HepG2 (cell line): ENCODE data around the gene FAAP20. TPM values are rescaled to one million over a fixed set of nuclear protein-coding genes. Genes with fewer than 3 reads are reported as not detected.
A peak's percentile ranks its signal among the peaks of the same experiment; 100 is the strongest.

Experiments
- AHR ChIP-seq: IDR thresholded peaks from 2 replicates; pipeline ENCODE4 v1.6.1; 2018; ENCODE audit warnings: missing genetic modification reagents, missing compliant biosample characterization
- GABPB1 ChIP-seq: IDR thresholded peaks from 2 replicates; pipeline ENCODE4 v1.6.1; 2016; ENCODE audit warnings: mild to moderate bottlenecking, missing genetic modification reagents, moderate library complexity, missing compliant biosample characterization
- KAT7 ChIP-seq: IDR thresholded peaks from 2 replicates; pipeline ENCODE4 v1.6.1; 2018; ENCODE audit warnings: borderline replicate concordance, missing compliant biosample characterization
- KLF13 ChIP-seq: sonication (generic); formaldehyde crosslinking; IDR thresholded peaks from 2 replicates; pipeline ENCODE4 v1.4.0; 2020; ENCODE audit warnings: mild to moderate bottlenecking, missing genetic modification reagents
- KLF15 ChIP-seq: sonication (generic); formaldehyde crosslinking; IDR thresholded peaks from 2 replicates; pipeline ENCODE4 v1.8.1; 2023; ENCODE audit warnings: borderline replicate concordance, mild to moderate bottlenecking, inconsistent platforms, missing genetic modification reagents, mixed read lengths
- MEF2D ChIP-seq: sonication (generic); formaldehyde crosslinking; IDR thresholded peaks from 2 replicates; pipeline ENCODE4 v1.5.1; 2020; ENCODE audit warnings: mild to moderate bottlenecking, missing genetic modification reagents
- NR2F2 ChIP-seq: IDR thresholded peaks from 2 replicates; pipeline ENCODE4 v1.6.1; 2012; ENCODE audit warnings: low read depth, inconsistent platforms, borderline replicate concordance
- STAG1 ChIP-seq: sonication (generic); formaldehyde crosslinking; IDR thresholded peaks from 2 replicates; pipeline ENCODE4 v1.4.0; 2020; ENCODE audit warnings: missing genetic modification reagents
- TRIM24 ChIP-seq: sonication (generic); formaldehyde crosslinking; IDR thresholded peaks from 2 replicates; pipeline ENCODE4 v1.8.0; 2022; ENCODE audit warnings: mild to moderate bottlenecking, missing genetic modification reagents
- ZNF225 ChIP-seq: sonication (generic); formaldehyde crosslinking; IDR thresholded peaks from 2 replicates; pipeline ENCODE4 v1.4.0; 2020; ENCODE audit warnings: mild to moderate bottlenecking, missing genetic modification reagents
- ZNF282 ChIP-seq: fragments of 450-650 bp; IDR thresholded peaks from 2 replicates; pipeline ENCODE4 v1.6.1; 2018; ENCODE audit not compliant: partially characterized antibody
- ZNF430 ChIP-seq: sonication (generic); formaldehyde crosslinking; IDR thresholded peaks from 2 replicates; pipeline ENCODE4 v1.9.0; 2021; ENCODE audit warnings: mild to moderate bottlenecking, missing genetic modification reagents
- ZNF605 ChIP-seq: sonication (generic); formaldehyde crosslinking; IDR thresholded peaks from 2 replicates; pipeline ENCODE4 v1.8.0; 2022; ENCODE audit warnings: mild to moderate bottlenecking, missing genetic modification reagents
- ZNF672 ChIP-seq: sonication (generic); formaldehyde crosslinking; IDR thresholded peaks from 2 replicates; pipeline ENCODE4 v1.8.1; 2022; ENCODE audit warnings: missing genetic modification reagents
- ZNF746 ChIP-seq: sonication (generic); formaldehyde crosslinking; IDR thresholded peaks from 2 replicates; pipeline ENCODE4 v1.8.0; 2022; ENCODE audit warnings: mild to moderate bottlenecking, missing genetic modification reagents
- ZNF816 ChIP-seq: sonication (generic); formaldehyde crosslinking; IDR thresholded peaks from 2 replicates; pipeline ENCODE4 v1.8.0; 2022; ENCODE audit warnings: missing genetic modification reagents, mild to moderate bottlenecking, borderline replicate concordance
- polyA plus RNA-seq, 8 experiments: library from polyadenylated mRNA; depleted of rRNA in 3 of 8; stranded (reverse) in 7 of 8; unstranded in 1 of 8; fragments of >200 nt; fragmentation: Illumina TruSeq in 4 of 8; extraction: Trizol in 4 of 8; gene quantifications; 2 replicates each; pipeline versions ENCODE4 v1.2.1 to v1.2.3, GENCODE V29; 2011 to 2016; ENCODE audit warnings: low read depth in 4 of 8, missing spikeins in 1 of 8, mixed read lengths in 1 of 8; ENCODE audit not compliant: insufficient read depth in 1 of 8
- total RNA-seq, 5 experiments: library from RNA; depleted of rRNA; stranded (reverse); fragments of >200 nt; fragmentation: Illumina TruSeq; extraction: Trizol; gene quantifications; 2 replicates each; pipeline ENCODE4 v1.2.3, GENCODE V29; 2016; ENCODE audit warnings: low read depth in 1 of 5
- TF ChIP-seq, protein P1 (sequence below): sonication (generic); formaldehyde crosslinking; IDR thresholded peaks from 2 replicates; pipeline ENCODE4 v1.5.0; 2020; ENCODE audit warnings: mild to moderate bottlenecking, missing genetic modification reagents
- TF ChIP-seq, protein P2 (sequence below): sonication (generic); formaldehyde crosslinking; IDR thresholded peaks from 2 replicates; pipeline ENCODE4 v1.4.0; 2020; ENCODE audit warnings: mild to moderate bottlenecking, low read depth, missing genetic modification reagents
- TF ChIP-seq, protein P3 (sequence below): sonication (generic); formaldehyde crosslinking; IDR thresholded peaks from 2 replicates; pipeline ENCODE4 v1.5.0; 2020; ENCODE audit warnings: mild to moderate bottlenecking, missing genetic modification reagents, borderline replicate concordance
- TF ChIP-seq, protein P4 (sequence below): sonication (generic); formaldehyde crosslinking; IDR thresholded peaks from 2 replicates; pipeline ENCODE4 v1.5.0; 2020; ENCODE audit warnings: missing genetic modification reagents
- TF ChIP-seq, protein P5 (sequence below): IDR thresholded peaks from 2 replicates; pipeline ENCODE4 v1.6.1; 2016
- TF ChIP-seq, protein P6 (sequence below): sonication (generic); formaldehyde crosslinking; conservative IDR thresholded peaks from 2 replicates; pipeline ENCODE4 v1.5.0; 2020; ENCODE audit warnings: missing genetic modification reagents

The FAAP20 gene
- total and polyA plus RNA-seq, 2 of the 13 experiments (the other 11 are each of a cell fraction or from before 2014, with no cell fraction given): 9.6 to 10.8 TPM

DNA sequence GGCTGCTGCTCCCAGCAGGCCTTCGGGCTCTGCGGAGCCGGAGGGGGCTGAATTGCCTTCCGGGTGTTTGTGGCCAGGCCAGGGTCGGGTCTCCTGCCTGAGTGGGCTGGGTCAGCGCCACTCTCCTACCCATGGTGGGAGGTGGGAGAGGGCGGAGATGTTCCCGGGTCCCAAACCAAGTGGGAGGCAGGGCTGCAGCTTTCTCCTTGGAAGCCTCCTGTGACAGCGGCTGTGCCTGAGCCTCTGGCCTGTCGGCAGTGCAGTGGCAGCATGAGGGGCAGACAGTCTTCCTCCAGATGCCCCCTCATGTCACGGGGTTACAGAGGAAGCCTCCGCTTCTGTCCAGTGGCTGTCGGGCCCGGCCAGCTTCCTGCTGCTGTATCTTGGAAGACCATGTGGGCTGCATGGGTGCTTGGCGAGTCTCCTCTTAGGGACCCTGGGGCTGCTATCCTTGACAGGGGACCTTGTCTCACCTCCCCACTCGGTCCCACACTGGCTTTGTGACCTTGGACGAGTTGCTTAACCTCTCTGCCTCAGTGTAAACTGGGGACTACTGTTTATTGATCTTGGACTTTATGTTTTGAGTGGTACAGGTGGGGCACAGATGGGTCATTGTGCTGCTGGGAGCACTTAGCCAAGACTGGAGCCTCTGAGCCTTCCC lies 37.8 kb upstream of the FAAP20 start (continued):
- TF ChIP-seq, protein P1, sequence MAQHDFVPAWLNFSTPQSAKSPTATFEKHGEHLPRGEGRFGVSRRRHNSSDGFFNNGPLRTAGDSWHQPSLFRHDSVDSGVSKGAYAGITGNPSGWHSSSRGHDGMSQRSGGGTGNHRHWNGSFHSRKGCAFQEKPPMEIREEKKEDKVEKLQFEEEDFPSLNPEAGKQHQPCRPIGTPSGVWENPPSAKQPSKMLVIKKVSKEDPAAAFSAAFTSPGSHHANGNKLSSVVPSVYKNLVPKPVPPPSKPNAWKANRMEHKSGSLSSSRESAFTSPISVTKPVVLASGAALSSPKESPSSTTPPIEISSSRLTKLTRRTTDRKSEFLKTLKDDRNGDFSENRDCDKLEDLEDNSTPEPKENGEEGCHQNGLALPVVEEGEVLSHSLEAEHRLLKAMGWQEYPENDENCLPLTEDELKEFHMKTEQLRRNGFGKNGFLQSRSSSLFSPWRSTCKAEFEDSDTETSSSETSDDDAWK (CRISPR knock-in tag): no peak
- TF ChIP-seq ZNF225 (CRISPR knock-in tag) (no peak), ZNF746 (CRISPR knock-in tag) (peak; percentile 96), MEF2D (CRISPR knock-in tag) (peak; percentile 21; the same call in 1 of the 2 replicates), KAT7 (CRISPR knock-in tag) (peak; percentile 63; the same call in 1 of the 2 replicates), GABPB1 (peak; percentile 34; the same call in 1 of the 2 replicates), STAG1 (CRISPR knock-in tag) (peak; percentile 23; the same call in 1 of the 2 replicates), ZNF282 (no peak), AHR (no peak), ZNF430 (CRISPR knock-in tag) (peak; percentile 42; the same call in 1 of the 2 replicates), ZNF672 (CRISPR knock-in tag) (no peak), TRIM24 (CRISPR knock-in tag) (no peak), ZNF816 (CRISPR knock-in tag) (no peak), KLF15 (CRISPR knock-in tag) (no peak), KLF13 (CRISPR knock-in tag) (no peak), NR2F2 (peak; percentile 77; the same call in 1 of the 2 replicates), ZNF605 (CRISPR knock-in tag) (0 out of 2 replicates have a peak, but pooled peaks have one; percentile 55)
- TF ChIP-seq, protein P2, sequence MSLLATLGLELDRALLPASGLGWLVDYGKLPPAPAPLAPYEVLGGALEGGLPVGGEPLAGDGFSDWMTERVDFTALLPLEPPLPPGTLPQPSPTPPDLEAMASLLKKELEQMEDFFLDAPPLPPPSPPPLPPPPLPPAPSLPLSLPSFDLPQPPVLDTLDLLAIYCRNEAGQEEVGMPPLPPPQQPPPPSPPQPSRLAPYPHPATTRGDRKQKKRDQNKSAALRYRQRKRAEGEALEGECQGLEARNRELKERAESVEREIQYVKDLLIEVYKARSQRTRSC: no peak
- TF ChIP-seq, protein P3, sequence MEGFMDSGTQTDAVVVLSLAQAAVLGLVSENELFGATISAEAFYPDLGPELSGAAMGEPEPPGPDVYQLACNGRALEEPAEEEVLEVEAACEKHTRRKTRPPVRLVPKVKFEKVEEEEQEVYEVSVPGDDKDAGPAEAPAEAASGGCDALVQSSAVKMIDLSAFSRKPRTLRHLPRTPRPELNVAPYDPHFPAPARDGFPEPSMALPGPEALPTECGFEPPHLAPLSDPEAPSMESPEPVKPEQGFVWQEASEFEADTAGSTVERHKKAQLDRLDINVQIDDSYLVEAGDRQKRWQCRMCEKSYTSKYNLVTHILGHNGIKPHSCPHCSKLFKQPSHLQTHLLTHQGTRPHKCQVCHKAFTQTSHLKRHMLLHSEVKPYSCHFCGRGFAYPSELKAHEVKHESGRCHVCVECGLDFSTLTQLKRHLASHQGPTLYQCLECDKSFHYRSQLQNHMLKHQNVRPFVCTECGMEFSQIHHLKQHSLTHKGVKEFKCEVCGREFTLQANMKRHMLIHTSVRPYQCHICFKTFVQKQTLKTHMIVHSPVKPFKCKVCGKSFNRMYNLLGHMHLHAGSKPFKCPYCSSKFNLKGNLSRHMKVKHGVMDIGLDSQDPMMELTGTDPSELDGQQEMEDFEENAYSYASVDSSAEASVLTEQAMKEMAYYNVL (CRISPR knock-in tag): peak; percentile 21; the same call in 1 of the 2 replicates
- TF ChIP-seq, protein P4, sequence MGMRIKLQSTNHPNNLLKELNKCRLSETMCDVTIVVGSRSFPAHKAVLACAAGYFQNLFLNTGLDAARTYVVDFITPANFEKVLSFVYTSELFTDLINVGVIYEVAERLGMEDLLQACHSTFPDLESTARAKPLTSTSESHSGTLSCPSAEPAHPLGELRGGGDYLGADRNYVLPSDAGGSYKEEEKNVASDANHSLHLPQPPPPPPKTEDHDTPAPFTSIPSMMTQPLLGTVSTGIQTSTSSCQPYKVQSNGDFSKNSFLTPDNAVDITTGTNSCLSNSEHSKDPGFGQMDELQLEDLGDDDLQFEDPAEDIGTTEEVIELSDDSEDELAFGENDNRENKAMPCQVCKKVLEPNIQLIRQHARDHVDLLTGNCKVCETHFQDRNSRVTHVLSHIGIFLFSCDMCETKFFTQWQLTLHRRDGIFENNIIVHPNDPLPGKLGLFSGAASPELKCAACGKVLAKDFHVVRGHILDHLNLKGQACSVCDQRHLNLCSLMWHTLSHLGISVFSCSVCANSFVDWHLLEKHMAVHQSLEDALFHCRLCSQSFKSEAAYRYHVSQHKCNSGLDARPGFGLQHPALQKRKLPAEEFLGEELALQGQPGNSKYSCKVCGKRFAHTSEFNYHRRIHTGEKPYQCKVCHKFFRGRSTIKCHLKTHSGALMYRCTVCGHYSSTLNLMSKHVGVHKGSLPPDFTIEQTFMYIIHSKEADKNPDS (CRISPR knock-in tag): no peak
- TF ChIP-seq, protein P5, sequence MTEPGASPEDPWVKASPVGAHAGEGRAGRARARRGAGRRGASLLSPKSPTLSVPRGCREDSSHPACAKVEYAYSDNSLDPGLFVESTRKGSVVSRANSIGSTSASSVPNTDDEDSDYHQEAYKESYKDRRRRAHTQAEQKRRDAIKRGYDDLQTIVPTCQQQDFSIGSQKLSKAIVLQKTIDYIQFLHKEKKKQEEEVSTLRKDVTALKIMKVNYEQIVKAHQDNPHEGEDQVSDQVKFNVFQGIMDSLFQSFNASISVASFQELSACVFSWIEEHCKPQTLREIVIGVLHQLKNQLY (CRISPR knock-in tag): peak; percentile 74; the same call in 1 of the 2 replicates
- TF ChIP-seq, protein P6, sequence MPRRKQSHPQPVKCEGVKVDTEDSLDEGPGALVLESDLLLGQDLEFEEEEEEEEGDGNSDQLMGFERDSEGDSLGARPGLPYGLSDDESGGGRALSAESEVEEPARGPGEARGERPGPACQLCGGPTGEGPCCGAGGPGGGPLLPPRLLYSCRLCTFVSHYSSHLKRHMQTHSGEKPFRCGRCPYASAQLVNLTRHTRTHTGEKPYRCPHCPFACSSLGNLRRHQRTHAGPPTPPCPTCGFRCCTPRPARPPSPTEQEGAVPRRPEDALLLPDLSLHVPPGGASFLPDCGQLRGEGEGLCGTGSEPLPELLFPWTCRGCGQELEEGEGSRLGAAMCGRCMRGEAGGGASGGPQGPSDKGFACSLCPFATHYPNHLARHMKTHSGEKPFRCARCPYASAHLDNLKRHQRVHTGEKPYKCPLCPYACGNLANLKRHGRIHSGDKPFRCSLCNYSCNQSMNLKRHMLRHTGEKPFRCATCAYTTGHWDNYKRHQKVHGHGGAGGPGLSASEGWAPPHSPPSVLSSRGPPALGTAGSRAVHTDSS (CRISPR knock-in tag): no peak
